Stimulated activated CD4-positive, alpha-beta T cell treated with anti-CD3 and anti-CD28 coated beads, TNF-alpha, amount 100 ng/mL, for 48 hours (primary cell): ENCODE measurements around the gene DCUN1D5.

Source experiments
- DNase-seq, 3 donors: peaks; one replicate each; pipeline ENCODE4 v3.0.0-alpha.2; 2020; ENCODE audit warnings: low read depth in 3 of 3

DCUN1D5 gene

DNA sequence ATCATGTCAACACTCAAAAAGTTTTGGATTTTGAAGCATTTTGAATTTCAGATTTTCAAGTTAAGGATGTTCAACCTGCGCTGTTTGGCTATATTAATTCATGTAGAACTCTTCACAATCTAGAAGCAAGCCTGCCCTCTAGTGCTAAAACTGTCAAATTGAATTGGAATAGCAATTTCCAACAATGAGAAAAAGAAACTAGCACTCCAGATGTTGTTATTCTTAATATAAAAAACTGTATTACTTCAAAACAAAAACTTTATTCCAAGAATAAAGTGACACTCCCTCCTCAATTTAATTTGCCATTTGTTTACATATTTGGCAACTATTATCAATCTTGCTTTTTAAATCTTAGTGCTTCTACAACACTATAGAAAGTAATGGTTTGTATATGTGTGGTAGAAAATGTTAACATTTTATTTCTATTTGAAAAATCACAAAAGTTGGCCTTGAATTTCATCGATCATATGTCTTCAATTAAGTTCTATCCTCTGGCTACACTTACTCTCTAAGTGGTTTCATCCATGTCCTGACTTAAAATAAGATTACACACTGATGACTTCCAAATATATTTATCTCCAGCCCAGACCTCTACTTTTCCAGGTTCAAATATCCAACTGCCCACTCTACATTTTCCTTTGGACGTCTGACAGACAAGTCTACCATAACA is 36.6 kb downstream of the DCUN1D5 start:
- DNase-seq, result no peak

DNA sequence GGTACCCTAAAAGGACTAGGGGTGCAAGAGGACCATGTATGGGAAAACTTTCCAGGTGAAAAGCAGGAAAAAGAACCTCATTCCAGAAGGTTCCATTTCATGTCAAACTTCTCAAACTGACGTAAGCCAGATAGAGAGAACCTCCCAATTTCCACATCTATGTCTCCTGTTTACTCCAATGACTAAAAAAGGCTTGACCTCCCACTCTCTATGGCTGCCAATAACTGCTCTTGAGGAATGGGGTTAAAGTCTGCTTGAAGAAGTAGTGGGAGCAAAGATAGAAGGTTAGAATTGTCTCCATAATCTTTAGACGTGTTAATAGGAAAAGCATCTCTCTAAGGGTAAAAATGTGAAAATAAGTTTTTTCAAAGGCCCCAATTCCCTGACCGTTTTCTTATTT is 38.0 kb downstream of the DCUN1D5 start:
- no peak for DNase-seq

DNA sequence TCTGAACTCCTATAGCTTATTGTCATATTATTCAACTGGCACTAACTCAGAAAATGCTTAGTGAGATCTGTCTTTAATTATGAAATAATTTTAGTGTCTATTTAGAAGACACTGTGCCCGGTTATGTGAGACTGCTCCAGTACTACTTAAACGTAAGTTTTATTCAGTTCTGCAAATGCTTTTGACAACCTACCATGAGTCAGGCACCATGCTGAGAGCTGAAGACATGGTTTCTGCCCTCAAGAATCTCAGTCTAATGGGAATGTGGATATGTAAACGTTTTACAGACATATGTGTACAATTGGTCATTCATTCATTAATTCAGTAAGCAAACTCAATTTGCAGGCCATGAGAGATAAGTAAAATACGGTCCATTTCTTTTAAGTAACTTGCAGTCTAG is 40.0 kb downstream of the DCUN1D5 start:
- DNase-seq, result no peak

DNA sequence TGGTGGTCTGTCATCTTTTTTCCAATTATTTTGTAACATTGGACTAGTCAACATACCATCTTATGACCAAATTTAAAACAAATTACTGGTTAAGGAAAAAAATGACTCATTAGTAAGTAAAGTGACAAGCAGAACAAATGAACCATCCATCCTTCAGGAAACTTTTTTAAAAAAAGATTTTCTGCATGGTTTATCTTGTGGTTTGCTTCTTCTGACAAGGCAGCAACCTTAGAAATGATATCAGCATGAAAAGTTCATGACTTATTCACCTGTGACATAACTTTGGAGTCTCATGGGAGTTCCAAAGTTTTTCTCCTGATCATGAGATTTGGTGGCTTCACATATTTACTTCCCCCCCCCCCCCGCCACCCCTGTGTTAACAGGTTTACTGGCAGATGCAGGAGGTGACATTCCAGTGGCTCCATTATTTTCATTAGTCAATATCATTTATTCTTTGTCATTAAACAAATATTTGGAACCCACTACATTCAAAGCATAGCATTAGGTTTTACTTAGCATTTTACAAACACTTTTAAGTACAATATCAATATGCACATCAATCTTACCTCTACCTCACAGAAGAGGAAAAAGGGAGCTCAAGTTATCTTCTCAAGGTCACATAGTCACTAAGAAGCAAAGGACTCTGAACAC is 40.7 kb downstream of the DCUN1D5 start:
- no peak for DNase-seq

DNA sequence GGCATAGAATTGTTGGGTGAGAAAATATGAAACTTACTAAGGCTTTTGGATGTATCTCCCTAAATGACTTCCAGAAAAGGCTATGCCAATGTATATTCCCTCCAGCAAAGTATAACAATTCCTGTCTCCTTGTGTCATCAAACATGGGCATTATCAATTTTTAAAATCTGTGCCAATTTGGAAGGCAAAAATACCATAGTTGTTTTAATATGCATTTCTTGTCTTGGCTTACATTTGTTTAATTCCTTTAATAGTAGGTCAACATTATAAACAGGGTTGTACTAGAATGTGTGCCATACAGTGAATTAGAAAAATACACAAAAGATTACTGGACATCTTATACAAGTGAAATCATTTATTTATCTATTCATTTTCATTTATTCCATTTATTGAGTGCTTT is 41.6 kb downstream of the DCUN1D5 start:
- DNase-seq, result no peak

DNA sequence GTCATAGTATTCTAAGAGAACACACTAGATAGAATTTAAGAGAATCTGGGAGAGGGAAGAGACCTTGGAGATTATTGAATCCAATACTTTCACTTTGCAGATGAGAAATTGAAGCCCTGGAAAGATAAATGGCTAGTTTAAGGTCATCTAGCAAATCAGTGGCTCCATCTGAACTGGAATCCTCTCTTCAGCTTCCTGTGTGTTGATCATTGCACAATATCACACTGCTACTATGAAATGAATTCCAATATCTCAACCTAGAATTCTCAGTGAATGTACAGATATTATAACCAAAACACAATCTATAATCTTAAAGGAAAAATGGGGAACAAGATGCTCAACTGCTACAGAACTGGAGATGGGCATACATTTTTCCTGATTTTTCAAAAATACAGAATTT is 44.1 kb downstream of the DCUN1D5 start:
- DNase-seq, result no peak

DNA sequence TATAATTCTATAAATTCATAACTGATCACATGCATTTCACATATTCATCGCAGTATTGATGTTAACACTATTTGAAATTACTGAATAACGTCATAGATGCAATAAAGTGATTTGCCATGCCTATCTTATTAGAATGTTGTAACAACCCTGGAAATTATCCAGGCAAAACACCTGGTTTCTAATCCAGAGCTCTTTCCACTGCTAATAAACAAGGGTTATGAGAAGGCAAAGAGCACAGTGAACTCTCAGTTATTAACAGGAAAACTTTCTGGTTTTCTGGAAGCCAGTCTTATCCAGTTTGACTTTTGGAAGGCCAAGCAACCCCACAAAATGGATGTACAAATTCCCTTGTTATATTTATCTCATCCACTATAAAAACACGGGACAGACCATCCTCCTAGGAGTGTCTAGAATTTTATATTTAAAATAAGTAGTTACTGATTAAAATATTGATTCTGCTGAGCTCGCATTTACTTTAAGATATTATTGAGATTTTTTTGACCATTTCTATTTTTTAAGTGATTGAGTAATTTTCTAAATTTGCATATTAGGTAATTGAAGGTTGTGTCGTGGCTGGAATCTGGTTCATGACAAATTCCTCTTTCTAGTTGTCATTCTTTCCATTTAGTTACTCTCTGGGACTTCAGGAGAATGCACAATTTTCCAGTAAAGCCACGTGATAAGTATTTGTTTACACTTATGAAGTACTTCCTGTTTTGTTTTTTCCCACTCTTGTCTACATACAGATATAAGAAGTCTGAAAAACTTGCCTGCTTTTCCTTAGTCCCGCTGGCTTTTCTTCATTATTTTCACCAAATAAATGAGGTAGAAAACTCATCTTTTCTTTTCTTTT is 47.9 kb downstream of the DCUN1D5 start:
- DNase-seq, result no peak

DNA sequence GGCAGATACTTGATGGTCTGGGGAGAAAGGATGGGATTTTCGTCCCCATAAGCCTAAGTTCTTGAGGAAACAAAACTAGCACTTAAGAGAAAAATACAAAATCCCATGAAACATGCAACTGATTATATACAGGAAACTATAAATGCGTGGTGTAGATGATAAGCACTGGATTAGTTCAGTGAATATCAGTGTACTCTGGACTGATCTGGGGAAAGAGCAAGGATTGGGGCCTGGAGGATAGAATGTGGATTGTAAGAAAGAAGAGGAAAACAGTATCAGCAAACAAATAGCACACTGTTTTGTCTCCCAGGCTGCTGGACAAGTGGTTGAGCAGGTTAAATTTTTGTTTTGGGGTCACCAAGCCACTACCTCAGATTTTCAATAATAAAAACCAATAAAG is 49.8 kb downstream of the DCUN1D5 start:
- no peak for DNase-seq

DNA sequence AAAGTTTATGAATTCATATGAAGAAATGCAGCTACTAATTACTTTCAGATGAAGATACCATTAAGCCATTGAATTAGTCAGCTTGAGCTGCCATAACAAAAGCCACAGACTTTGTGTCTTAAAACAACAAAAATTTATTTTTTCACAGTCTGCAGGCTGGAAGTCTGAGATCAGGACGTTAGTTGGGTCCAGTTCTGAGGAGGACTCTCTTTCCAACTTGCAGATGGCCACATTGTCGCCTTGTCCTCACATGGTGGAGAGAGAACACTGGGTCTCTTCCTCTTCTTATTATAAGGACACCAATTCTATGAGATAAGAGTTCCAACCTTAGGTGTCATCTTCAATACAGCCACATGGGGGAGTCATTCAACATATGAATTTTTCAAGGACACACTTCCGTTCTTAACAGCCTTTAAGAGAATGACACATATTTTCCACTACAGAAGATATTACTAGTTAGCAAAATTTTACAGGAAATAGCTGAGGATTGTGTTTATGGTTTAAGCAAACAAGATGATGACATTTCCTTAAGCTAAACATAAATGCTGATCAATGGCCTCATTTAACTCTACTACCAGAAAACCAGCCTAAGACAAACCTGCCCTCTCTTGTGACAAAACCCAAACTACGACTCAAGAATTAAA is 56.0 kb downstream of the DCUN1D5 start:
- peak in 2 of 3 donors; percentile 4 to 31 for DNase-seq

DNA sequence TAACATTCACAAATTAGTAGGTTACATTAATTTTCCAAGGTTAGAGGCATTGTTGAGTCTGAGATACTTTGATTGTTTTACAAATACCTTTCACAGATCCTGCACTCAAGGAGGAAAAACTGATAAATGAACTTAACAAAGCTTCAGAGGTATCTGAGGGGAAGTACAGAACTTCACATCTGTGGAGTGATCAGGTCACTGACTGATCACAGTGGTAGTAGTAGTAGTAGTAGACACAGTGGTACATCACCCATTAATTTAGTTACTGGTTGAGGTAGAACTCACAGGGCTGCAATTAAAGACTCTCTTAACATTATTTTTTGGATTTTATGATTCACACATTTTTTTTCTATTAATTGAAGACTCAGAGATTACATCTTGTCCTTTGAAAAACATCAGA is 56.7 kb downstream of the DCUN1D5 start:
- DNase-seq, result no peak

DNA sequence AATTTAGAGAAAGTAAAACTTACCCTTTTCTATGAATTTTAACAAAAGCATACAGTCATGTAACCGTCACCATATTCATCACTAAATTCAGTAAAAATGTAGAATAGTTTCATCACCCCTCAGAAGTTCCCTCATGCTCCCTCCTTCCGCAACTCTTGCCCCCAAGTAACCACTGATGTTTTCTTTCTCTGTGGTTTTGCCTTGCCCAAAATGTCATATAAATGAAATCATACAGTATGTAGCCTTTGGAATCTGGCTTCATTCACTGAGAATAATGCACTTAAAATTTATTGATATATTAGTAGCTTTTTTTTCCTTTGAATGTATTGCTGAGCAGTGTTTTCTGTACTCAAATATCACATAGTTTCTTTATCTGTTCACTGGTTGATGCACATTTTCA is 60.1 kb downstream of the DCUN1D5 start:
- no peak for DNase-seq

DNA sequence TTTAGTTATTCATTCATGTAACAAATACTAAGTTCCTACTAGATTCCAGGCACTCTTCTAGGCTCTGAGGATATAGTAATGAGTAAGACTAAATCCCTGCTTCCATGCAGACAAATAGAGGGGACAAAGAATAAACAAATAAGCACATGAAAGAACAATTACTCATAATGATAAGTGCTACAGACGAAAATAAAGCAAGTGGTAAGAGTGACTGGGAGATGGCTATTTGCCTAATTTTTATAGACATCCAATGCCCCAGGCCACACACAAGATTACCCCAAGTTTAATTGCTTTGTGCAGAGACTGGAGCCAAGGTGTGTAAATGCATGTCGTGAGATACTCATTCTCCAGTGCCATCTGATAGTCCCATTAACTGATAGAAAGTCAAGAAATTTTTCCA is 62.6 kb downstream of the DCUN1D5 start:
- DNase-seq, result no peak

DNA sequence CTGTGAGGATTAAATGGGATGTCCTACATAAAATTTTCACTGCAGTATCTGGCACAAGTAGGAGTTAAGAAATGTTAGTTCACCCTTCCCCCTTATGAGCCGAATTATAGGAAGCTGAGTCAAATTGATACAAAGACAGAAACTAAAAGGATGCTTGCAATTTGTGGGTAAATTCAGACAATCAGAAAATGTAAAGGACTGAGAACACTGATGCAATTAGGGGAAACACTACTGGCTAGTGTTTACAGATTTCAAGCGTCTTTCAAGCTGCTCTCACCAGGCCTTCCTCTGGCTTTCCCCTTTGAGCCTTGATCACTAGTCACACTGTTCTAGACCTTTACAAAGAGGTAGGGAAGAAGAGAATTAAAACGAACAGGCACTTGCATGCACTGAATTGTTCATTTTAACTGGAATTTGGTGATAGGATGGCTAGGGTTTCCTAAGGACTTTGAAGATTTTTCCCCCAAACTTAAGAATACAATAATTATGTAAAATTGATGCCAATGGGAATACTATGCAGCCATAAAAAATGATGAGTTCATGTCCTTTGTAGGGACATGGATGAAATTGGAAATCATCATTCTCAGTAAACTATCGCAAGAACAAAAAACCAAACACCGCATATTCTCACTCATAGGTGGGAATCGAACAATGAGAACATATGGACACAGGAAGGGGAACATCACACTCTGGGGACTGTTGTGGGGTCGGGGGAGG is 63.5 kb downstream of the DCUN1D5 start:
- DNase-seq, result peak in 1 of 3 donors; percentile 10

DNA sequence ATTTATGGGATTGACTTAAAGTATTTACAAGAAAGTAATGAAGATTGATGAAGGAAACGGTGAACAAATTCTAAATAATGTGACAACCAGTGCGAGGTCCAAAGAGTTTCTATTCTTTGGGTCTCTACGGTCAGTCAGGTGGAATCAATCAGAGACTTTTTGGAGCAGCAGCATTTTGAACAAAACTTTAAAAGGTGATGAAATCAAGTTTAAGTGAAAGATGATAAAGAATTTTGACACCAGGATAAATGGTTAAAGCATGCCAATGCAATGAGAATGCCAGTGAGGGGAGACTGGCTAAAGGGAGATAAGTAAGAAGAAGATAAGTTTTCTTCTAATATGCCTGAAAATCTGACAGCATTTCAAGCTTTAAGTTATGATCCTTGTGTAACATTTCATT is 67.9 kb downstream of the DCUN1D5 start:
- DNase-seq, result no peak

DNA sequence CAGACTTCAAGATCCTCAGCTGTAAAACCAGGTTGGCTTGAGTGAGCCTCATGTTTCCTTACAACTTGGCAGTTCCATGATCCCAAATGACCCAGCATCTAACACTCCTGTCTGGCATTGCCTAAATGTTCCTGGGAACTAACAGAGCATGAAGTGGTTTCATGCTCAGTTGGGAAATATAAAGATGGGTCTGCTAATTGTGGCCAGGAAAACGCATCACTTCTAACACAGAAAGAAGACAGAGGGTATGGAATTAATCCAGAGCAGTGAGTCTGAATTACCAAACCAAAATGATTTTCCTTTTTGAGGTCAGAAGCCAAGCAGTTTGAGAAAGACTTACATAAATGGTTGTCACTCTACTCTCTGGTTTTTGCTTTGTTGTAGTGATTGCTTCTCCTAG is 75.9 kb downstream of the DCUN1D5 start:
- no peak for DNase-seq

DNA sequence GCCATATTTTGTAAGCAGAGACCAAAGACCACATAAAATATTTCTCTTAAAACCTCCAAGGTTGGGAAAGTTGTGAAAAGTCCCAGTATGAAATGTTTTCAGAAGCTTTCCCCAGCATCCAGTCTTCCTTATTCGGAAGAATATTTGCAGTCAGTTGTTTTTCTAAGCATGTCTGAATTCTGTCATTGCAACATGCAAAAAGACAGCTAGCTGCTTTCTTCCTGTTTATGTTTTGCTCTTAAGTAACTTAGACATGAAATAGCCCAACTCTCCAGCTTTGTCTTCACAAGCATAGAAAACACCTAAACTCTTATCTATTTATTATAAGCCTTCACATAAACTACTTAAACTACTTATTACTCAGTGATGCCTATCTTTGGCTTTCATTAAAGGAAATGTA is 78.5 kb downstream of the DCUN1D5 start:
- DNase-seq, result no peak
